C4-2B (cell line): ENCODE measurements around the gene GEMIN5.

Experiments
- H3K27ac ChIP-seq: fragments of 450-650 bp; 2 replicates; pipeline ENCODE4 v1.5.1; 2017
- ZFX ChIP-seq: fragments of 450-650 bp; IDR thresholded peaks from 2 replicates; pipeline ENCODE4 v1.6.1; 2017
- TF ChIP-seq, protein P1 (sequence below): fragments of 450-650 bp; conservative IDR thresholded peaks from 2 replicates; pipeline ENCODE4 v1.5.1; 2017; ENCODE audit warnings: mild to moderate bottlenecking

The GEMIN5 gene

DNA sequence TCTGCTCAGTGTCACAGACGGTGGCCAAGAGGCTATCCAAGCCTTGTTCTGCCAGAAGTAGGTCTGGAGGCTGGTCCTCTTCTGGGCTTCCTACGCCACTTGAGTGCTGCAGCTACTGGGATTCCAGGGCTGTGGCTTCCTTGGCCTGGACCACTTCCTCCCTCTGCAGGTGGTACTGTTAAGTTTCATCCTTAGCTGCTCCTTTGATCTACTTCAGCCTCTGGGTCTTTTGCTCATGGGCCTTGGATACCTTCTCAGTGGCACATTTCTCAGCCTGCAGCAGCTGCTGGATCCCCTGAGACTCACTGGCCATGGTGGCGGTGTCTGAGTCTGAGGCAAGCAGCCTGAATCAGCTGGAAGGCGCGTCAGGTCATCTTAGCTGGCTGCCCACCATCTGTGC lies 69.3 kb downstream of the GEMIN5 start:
- no peak for TF ChIP-seq ZFX
- TF ChIP-seq, protein P1, sequence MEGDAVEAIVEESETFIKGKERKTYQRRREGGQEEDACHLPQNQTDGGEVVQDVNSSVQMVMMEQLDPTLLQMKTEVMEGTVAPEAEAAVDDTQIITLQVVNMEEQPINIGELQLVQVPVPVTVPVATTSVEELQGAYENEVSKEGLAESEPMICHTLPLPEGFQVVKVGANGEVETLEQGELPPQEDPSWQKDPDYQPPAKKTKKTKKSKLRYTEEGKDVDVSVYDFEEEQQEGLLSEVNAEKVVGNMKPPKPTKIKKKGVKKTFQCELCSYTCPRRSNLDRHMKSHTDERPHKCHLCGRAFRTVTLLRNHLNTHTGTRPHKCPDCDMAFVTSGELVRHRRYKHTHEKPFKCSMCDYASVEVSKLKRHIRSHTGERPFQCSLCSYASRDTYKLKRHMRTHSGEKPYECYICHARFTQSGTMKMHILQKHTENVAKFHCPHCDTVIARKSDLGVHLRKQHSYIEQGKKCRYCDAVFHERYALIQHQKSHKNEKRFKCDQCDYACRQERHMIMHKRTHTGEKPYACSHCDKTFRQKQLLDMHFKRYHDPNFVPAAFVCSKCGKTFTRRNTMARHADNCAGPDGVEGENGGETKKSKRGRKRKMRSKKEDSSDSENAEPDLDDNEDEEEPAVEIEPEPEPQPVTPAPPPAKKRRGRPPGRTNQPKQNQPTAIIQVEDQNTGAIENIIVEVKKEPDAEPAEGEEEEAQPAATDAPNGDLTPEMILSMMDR: 0 out of 2 replicates have a peak, but pooled peaks have one; percentile 11
- no peak overlapping the region for H3K27ac ChIP-seq

DNA sequence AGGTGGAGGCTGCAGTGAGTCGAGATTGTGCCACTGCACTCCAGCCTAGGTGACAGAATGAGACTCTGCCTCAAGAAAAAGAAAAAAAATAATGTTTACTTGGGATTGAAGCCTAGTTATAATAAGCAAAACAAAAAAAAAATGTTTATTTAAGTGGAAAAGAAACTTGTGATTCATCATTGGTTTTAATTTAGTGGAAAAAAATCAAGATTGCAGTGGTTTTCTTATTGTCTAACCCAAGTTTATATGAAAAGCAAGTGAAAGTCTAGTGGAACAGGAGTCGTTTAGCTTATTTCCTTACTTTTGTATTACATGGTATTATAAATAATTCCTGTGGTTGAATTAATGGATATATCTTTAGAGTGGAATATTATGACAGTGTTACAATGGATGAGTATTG lies 71.2 kb downstream of the GEMIN5 start:
- no peak overlapping the region for H3K27ac ChIP-seq
- no peak for TF ChIP-seq ZFX
- TF ChIP-seq, protein P1: no peak

DNA sequence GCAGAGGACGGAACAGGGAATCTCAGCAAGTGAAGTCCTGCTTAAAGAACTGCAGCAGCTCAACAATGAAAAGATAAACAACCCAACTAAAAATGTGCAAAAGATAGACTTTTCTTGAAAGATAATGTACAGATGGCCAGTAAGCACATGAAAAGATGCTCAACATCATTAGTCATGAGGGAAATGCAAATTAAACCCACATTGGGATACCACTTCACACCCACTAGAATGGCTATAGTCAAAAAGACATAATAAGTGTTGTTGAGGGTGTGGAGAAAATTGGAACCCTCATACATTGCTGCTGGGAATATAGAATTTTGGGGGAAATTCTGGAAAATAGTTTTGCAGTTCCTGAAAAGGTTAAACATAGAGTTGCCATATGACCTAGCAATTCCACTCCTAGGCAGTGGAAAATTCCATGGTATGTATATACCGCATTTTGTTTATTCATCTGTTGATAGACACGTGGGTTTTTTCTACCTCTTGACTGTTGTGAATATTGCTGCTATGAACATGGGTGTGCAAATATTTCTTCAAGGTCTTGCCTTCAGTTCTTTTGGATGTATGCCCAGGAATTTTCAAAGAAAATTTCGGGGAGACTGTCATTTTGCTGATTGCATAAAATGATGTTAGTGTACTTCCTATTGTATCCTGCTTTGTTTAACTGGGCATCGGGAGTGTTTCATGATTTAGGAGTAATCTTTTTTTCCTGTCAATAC lies 72.4 kb downstream of the GEMIN5 start:
- no peak overlapping the region for H3K27ac ChIP-seq
- TF ChIP-seq, protein P1: no peak
- TF ChIP-seq ZFX: no peak

DNA sequence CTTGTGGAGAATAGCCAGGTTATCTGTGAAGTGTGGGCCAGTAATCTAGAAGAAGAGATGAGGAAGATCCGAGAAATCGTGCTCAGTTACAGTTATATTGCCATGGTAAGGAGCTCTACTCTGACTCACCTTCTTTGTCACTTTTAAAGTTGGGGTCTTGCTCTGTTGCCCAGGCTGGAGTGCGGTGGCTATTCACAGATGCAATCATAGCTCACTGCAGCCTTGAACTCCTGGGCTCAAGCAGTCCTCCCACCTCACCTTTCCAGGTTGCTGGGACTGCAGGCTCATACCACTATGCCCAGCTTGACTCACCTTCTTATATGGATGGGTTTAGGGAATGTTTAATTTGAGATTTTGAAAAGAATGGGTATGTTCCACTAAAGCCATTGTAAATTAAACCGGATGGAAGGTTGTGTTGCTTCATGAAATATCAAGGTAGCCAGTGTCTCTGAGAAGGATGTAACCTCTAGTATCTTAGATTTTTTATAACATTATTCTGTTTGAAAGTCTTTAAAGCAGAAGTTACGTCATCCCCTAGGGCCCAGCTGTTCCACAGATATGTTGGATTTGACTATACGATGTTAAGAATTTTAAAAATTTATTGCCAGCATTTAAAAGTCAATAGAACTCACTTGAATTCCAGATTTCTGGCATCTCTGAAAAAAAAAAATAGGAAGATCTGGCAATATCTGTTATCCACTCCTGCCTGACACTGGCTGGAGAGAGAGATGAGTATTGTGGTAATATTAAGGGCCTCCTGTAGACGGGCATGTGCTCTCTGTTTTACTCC lies 74.5 kb downstream of the GEMIN5 start:
- TF ChIP-seq ZFX: no peak
- TF ChIP-seq, protein P1: no peak
- no peak overlapping the region for H3K27ac ChIP-seq

DNA sequence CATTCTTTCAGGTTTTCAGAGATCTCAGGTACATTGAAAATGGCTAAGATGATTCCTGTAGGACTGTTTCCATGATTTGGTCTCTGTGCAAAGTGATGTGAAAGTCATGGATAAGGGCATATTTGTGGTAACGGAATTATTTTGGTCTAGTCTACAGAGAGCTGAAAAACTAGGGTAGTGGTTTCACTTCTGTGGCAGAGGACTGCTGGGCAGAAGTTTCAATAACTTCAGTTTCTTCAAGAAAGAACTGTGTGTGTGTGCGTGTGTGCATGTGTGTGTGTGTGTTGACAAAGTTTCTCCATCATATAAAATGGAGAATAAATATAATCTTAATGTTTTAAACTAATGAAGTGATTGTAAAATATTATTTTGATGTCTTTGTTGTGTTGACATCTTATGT lies 75.2 kb downstream of the GEMIN5 start:
- no peak overlapping the region for H3K27ac ChIP-seq
- TF ChIP-seq, protein P1: no peak
- no peak for TF ChIP-seq ZFX

DNA sequence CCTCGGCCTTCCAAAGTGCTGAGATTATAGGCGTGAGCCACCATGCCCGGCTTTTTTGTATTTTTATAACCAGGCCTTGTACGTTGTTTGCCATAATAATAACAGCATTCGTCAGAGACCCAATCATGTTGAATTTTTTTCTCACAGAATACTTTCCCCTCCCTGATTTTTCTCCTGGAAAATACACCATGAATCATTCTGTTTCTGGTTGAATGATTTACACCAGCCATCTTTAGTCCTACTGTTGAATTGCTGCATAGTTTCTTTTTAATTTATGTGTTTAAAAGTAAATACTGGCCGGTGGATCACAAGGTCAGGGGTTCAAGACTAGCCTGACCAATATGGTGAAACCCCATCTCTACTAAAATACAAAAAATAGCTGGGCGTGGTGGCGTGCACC lies 76.1 kb downstream of the GEMIN5 start:
- no peak overlapping the region for H3K27ac ChIP-seq

More for the DNA sequence above, 76.1 kb downstream of the GEMIN5 start:
- TF ChIP-seq, protein P1: no peak
- no peak for TF ChIP-seq ZFX
